Gastrocnemius medialis (tissue), 4 donors: ENCODE data around the gene C2CD4A.

Experiments
- POLR2A ChIP-seq, 2 donors: fragments of 450-650 bp; IDR thresholded peaks; one replicate each; pipeline ENCODE4 v1.6.1; 2017; ENCODE audit warnings: antibody characterized with exemption in 2 of 2, mild to moderate bottlenecking in 2 of 2, moderate library complexity in 2 of 2
- TF ChIP-seq, protein P1 (sequence below), 5 experiments: fragments of 450-650 bp in 3 of 5; fragments of 200-600 bp in 2 of 5; sonication (generic) in 2 of 5; IDR thresholded peaks in 4 of 5; conservative IDR thresholded peaks in 1 of 5; 1 replicate in 4 of 5; 2 replicates in 1 of 5; pipeline ENCODE4 v1.5.1; 2016 to 2019; ENCODE audit warnings: antibody characterized with exemption in 5 of 5, mild to moderate bottlenecking in 3 of 5, moderate library complexity in 3 of 5

GRCh38 chr15:62059816-62060112 lies 7.0 kb upstream of the C2CD4A start:
- TF ChIP-seq, protein P1, sequence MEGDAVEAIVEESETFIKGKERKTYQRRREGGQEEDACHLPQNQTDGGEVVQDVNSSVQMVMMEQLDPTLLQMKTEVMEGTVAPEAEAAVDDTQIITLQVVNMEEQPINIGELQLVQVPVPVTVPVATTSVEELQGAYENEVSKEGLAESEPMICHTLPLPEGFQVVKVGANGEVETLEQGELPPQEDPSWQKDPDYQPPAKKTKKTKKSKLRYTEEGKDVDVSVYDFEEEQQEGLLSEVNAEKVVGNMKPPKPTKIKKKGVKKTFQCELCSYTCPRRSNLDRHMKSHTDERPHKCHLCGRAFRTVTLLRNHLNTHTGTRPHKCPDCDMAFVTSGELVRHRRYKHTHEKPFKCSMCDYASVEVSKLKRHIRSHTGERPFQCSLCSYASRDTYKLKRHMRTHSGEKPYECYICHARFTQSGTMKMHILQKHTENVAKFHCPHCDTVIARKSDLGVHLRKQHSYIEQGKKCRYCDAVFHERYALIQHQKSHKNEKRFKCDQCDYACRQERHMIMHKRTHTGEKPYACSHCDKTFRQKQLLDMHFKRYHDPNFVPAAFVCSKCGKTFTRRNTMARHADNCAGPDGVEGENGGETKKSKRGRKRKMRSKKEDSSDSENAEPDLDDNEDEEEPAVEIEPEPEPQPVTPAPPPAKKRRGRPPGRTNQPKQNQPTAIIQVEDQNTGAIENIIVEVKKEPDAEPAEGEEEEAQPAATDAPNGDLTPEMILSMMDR (IDR thresholded peaks at IDR 0.05 in 4 of 5, conservative IDR thresholded peaks at IDR 0.05 in 1 of 5), result no peak
- no peak for TF ChIP-seq POLR2A (IDR thresholded peaks at IDR 0.05)
